ENCODE data around the gene PEBP1. TPM values are rescaled to one million over a fixed set of nuclear protein-coding genes. Genes with fewer than 3 reads are reported as not detected.

PEBP1 gene
- total RNA-seq, 1 experiment from 2014 or later: 320 TPM

DNA sequence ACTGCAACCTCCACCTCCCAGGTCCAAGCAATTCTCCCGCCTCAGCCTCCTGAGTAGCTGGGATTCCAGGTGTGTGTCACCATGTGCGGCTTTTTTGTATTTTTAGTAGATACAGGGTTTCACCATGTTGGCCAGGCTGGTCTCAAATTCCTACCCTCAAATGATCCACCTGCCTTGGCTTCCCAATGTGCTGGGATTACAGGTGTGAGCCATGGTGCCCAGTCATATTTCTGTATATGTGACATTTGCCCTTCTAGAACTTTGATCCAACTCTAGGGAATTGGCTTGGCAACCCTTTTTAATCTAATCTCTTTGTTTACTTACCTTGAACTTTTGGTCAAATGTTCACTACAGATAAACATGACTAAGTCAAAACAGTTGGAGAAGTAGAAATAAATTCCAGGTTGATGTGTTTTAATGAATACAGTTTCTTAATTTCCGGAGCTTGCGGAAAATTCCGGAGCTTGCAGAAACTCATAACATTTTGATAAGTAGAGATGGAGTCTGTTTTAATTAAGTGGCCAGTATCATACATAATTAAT is 11.5 kb upstream of the PEBP1 start:
- H3K36me3 Mint-ChIP-seq (ENCODE audit: insufficient read depth in 1 of 3, low read depth in 3 of 3): peaks cover 0 to 5% (median 4%) of the 10 kb centered on the region in 3 experiments; a peak in 3 of 7 replicates
- DNase-seq: no peak
- Histone ChIP-seq H2AK5ac (ENCODE audit: insufficient read length, low read length) (no peak overlapping the region), H3K23ac (ENCODE audit: insufficient read length, low read depth, low read length) (no peak overlapping the region), H4K8ac (replicated peaks; ENCODE audit: insufficient read length, low read depth, low read length) (no peak overlapping the region), H4K5ac (ENCODE audit: insufficient read length, low read depth, low read length) (no peak overlapping the region), H3K23me2 (ENCODE audit: insufficient read length, low read depth, low read length, poor library complexity, severe bottlenecking) (no peaks in the 10 kb centered on the region), H4K91ac (ENCODE audit: insufficient read length, low read depth, low read length) (no peak overlapping the region), H3K9me3 (ENCODE audit: control insufficient read depth, low read depth, low read length) (no peaks in the 10 kb centered on the region), H2BK15ac (ENCODE audit: low read depth, low read length) (no peak overlapping the region), H3K27me3 (ENCODE audit: insufficient read depth, low read length) (no peaks in the 10 kb centered on the region), H3K4ac (ENCODE audit: low read depth, low read length) (no peak overlapping the region), H2BK120ac (ENCODE audit: low read depth, low read length, poor library complexity, severe bottlenecking) (no peak overlapping the region), H3K4me1 (ENCODE audit: insufficient read depth, low read length) (peaks cover 2% of the 10 kb centered on the region; the same call in 1 of the 2 replicates), H2BK5ac (ENCODE audit: insufficient read length, low read length) (no peak overlapping the region), H3K9ac (ENCODE audit: extremely low read depth, insufficient read length, low read length) (no peak overlapping the region), H3T11ph (ENCODE audit: low read length) (no peak overlapping the region), H3K4me2 (ENCODE audit: insufficient read depth, insufficient read length, low read length) (no peak overlapping the region), H3K14ac (ENCODE audit: insufficient read depth, low read length) (no peak overlapping the region), H2AFZ (ENCODE audit: low read length) (no peak overlapping the region), H3K79me1 (ENCODE audit: insufficient read depth, low read depth, low read length, poor library complexity, severe bottlenecking) (no peaks in the 10 kb centered on the region), H3K79me2 (ENCODE audit: insufficient read depth, low read length) (no peaks in the 10 kb centered on the region), H2BK20ac (ENCODE audit: low read depth, low read length, poor library complexity, severe bottlenecking) (no peak overlapping the region), H3K56ac (ENCODE audit: insufficient read length, low read depth, low read length) (no peak overlapping the region), H3K27ac (ENCODE audit: insufficient read length, low read depth, low read length) (no peak overlapping the region), H3K18ac (ENCODE audit: insufficient read length, low read depth, low read length) (no peak overlapping the region), H2BK12ac (ENCODE audit: insufficient read length, low read depth, low read length) (no peak overlapping the region), H4K20me1 (ENCODE audit: control insufficient read depth, insufficient read depth, insufficient read length) (no peaks in the 10 kb centered on the region)
- TF ChIP-seq, protein P1, sequence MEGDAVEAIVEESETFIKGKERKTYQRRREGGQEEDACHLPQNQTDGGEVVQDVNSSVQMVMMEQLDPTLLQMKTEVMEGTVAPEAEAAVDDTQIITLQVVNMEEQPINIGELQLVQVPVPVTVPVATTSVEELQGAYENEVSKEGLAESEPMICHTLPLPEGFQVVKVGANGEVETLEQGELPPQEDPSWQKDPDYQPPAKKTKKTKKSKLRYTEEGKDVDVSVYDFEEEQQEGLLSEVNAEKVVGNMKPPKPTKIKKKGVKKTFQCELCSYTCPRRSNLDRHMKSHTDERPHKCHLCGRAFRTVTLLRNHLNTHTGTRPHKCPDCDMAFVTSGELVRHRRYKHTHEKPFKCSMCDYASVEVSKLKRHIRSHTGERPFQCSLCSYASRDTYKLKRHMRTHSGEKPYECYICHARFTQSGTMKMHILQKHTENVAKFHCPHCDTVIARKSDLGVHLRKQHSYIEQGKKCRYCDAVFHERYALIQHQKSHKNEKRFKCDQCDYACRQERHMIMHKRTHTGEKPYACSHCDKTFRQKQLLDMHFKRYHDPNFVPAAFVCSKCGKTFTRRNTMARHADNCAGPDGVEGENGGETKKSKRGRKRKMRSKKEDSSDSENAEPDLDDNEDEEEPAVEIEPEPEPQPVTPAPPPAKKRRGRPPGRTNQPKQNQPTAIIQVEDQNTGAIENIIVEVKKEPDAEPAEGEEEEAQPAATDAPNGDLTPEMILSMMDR (conservative IDR thresholded peaks at IDR 0.05): no peak
- WGBS (ENCODE audit: extremely low coverage, insufficient read length, low lambda C conversion rate): no CpG with 5 or more reads among the region's 5 CpGs
- no peak overlapping the region; a peak in 1 of 7 replicates for H3K27ac Mint-ChIP-seq
- H3K27me3 Mint-ChIP-seq (ENCODE audit: low read depth): no peaks in the 10 kb centered on the region
- H3K9me3 Mint-ChIP-seq: 0 out of 5 replicates have a peak, but pooled peaks cover 0 to 5% of the 10 kb centered on the region in 2 experiments
- H3K4me3 Mint-ChIP-seq: no peak overlapping the region
- H3K4me1 Mint-ChIP-seq: peaks cover 17 to 19% of the 10 kb centered on the region in 2 experiments
